ENCODE data around the gene ZNF407.
A peak's percentile ranks its signal among the peaks of the same experiment; 100 is the strongest.

ZNF407 gene

GRCh38 chr18:75109819-75110218 lies 512.1 kb downstream of the ZNF407 start:
- DNase-seq: peak; percentile 35

- DNase-seq: no peak
These were observed 512.6 kb downstream of the ZNF407 start for GRCh38 chr18:75110311-75110710.

GRCh38 chr18:75110846-75111415 lies 513.3 kb downstream of the ZNF407 start:
- peak; percentile 30 for DNase-seq

GRCh38 chr18:75111760-75112159 lies 514.1 kb downstream of the ZNF407 start:
- peak; percentile 12 for DNase-seq

GRCh38 chr18:75112186-75113096 lies 514.8 kb downstream of the ZNF407 start:
- peak; percentile 32 for DNase-seq

GRCh38 chr18:75113455-75113854 lies 515.8 kb downstream of the ZNF407 start:
- peak; percentile 34 for DNase-seq

GRCh38 chr18:75114231-75114764 lies 516.6 kb downstream of the ZNF407 start:
- peak; percentile 12 for DNase-seq
